SKM-1 treated with dmso at 0.1 percent for 144 hours (cell line): ENCODE data around the gene ASPSCR1.
A peak's percentile ranks its signal among the peaks of the same experiment; 100 is the strongest.
"Not testable (repeated sequence)": the region's sequence is repeated elsewhere in the genome, so short reads cannot be mapped to it uniquely, and the experiment has no call there.

Experiments used
- DNase-seq: peaks from one replicate; lab custom pipeline; 2025; ENCODE audit not compliant: unreplicated experiment; lab: John Stamatoyannopoulos, UW

The ASPSCR1 gene

GRCh38 chr17:81941484-81942166 is 35.8 kb upstream of the ASPSCR1 start:
- no peak for DNase-seq

GRCh38 chr17:81942167-81942553 is 35.3 kb upstream of the ASPSCR1 start:
- no peak for DNase-seq

DNA sequence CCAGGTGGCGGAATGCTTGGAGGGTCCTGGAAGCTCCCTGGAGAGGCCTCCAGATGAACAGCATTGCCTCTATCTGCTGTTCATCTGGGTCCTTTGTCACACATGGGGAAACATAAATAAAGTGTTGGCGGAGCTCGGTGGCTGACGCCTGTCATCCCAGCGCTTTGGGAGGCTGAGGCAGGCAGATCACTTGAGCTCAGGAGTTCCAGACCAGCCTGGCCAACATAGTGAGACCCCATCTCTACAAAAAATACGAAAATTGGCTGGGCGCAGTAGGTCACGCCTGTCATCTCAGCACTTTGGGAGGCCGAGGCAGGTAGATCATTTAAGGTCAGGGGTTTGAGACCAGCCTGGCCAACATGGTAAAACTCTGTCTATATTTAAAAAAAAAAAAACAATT is 32.6 kb upstream of the ASPSCR1 start:
- DNase-seq, result no peak

DNA sequence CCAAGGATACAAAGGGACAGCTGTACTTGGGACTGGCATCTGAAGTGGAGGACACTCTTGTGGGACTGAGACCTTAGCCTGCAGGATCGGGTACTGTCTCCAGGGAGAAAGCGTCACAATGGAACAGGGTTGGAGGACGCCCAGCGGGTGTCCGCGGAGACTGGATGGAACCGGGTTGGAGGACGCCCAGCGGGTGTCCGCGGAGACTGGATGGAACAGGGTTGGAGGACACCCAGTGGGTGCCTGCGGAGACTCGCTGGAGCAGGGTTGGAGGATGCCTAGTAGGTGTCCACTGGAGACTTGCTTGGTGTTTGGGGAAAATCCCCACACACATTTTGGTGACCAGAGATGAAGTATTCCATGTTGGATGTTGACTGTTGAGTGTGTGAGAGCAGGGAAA is 30.2 kb upstream of the ASPSCR1 start, which contains the start of gene MYADML2:
TSS of gene MYADML2 (minus strand) at position 45 of the 400 bp plus-strand sequence. CDS start 5,492 bp downstream, outside the sequence.
- DNase-seq, result no peak

DNA sequence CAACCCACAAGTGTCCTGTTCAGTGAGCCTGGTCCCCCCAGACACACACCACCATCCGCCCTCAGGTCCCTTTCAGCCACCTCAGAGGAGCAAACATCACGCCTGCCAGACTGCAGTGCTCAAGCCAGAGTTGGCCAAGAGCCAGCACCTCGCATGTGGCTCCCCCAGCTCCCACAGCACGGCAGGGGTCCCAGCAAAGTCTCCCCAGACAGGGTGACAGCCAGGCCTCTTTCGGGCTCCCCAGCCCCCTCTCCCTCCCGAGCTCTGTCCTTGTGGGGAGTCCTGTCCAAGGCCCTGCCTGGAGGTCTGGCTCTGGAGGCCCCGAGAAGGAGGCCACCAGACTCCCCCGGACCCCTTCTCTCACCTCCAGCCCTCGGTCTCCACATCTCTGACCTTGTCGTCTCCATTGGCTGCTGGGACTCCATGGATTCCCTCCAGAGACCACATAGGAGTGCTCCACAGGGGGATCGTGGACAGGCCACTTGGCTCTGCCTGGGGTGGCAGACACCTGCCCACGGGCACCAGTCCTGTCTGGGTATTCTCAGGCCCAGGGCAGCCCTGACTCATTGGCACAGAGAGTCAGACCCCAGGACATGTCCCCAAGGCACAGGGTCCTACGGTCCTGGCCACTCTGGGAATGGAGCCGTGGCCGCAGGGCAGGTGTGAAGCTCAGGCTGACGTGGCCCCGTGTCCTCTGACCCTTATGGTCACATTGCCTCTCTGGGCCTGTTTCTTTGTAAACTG is 28.6 kb upstream of the ASPSCR1 start:
- no peak for DNase-seq

GRCh38 chr17:81950501-81950900 is 26.9 kb upstream of the ASPSCR1 start:
- no peak for DNase-seq

DNA sequence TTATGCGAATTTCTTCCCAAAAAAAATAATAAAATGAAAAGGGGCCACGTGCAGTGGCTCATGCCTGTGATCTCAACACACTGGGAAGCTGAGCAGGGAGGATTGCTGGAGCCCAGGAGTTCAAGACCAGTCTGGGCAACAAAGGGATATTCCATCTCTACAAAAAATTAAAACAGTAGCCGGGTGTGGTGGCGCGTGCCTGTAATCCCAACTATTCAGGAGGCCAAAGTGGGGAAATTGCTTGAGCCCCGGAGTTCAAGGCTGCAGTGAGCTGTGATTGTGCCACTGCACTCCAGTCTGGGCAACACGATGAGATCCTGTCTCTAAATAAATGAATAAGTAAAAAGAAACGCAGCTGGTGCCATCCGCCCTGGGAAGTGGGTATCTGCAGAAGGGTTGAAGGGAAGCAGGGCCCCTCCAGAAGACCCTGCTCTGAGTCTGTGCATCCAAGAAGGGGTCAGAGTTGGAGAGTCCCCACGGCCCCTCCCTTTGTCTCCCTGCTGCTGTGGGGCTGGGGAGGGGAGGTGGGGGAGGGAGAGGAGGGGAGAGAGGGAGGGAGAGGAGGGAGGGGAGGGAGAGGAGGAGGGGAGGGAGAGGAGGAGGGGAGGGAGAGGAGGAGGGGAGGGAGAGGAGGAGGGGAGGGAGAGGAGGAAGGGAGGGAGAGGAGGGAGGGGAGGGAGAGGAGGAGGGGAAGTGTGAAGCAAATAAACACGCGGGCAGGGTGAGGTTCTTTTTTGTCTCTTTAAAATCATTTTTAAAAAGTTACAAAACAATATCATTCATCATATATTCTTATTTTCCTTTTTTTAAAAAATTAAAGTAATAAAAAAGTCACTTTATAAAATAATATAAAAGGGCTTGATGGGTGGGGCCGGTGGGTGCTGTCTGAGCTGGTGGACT is 25.4 kb upstream of the ASPSCR1 start:
- no peak for DNase-seq

- no peak for DNase-seq
Measured at GRCh38 chr17:81952792-81953228, 24.6 kb upstream of the ASPSCR1 start.

- DNase-seq, result not testable (repeated sequence)
Measured at GRCh38 chr17:81953443-81953842, 24.0 kb upstream of the ASPSCR1 start.

GRCh38 chr17:81954131-81955057 is 23.0 kb upstream of the ASPSCR1 start:
- no peak for DNase-seq

GRCh38 chr17:81955058-81955681 is 22.3 kb upstream of the ASPSCR1 start:
- DNase-seq, result no peak

GRCh38 chr17:81955756-81956544 is 21.5 kb upstream of the ASPSCR1 start:
- no peak for DNase-seq

- DNase-seq, result no peak
Measured at GRCh38 chr17:81956607-81957589, 20.5 kb upstream of the ASPSCR1 start.

DNA sequence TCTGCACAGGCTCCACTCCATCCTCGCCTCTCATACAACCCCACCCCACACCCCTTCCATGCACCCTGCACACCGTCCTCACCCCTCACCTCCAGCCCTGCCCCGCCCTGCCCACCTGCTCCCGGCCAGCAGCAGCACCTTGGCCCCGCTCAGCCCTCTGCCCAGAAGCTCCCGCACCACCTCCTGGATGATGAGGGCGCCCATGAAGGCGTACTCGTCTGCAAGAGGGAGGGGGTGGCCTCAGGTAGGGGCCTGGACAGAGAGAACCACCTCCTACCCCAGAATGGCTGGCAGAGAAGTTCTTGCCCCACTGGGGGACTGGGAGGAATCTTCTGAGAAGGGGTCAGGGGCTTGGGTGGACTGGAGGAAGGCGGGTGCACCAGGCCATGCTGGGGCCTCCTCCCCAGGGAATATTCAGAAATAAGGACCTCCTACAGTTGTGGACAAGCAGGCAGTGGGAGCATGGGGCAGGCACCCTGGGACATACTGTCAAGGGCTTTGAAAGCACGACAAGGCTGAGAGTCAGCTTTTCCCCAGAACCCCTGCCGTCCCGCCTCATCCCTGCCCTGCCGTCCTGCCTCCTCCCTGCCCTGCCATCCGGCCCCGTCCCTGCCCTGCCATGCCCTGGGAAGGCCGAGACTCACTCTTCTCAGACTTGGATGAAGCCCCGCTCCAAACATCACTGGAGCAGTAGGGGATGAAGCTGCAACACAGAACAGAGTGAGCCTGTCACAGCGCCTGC is 19.6 kb upstream of the ASPSCR1 start:
- DNase-seq, result no peak

GRCh38 chr17:81958633-81959342 is 18.6 kb upstream of the ASPSCR1 start:
- no peak for DNase-seq

GRCh38 chr17:81959362-81960129 is 17.9 kb upstream of the ASPSCR1 start:
- peak; percentile 34 for DNase-seq
